B cell (primary cell): Measurements from ENCODE around the gene CNTN2. TPM values are rescaled to one million over a fixed set of nuclear protein-coding genes. Genes with fewer than 3 reads are reported as not detected.

Source experiments
- ATAC-seq: fragments of 200-7000 bp; cut with Tn5 transposase; one replicate; pipeline ENCODE4 v1.10.0; 2021; ENCODE audit warnings: low read depth, mild to moderate bottlenecking, moderate number of reproducible peaks, moderate library complexity
- CTCF ChIA-PET: fragments of 350-600 bp; sonication (Branson Sonifier 250); formaldehyde crosslinking; loops from one replicate; lab custom pipeline; 2021; ENCODE audit warnings: antibody characterized with exemption, inconsistent platforms; lab: Charles Lee
- POLR2A ChIA-PET: fragments of 350-600 bp; sonication (Branson Sonifier 250); formaldehyde crosslinking; loops from one replicate; lab custom pipeline; 2021; ENCODE audit warnings: antibody characterized with exemption; lab: Charles Lee
- DNase-seq: peaks from one replicate; pipeline ENCODE4 v3.0.0; 2013
- H2AFZ ChIP-seq: 2 replicates; pipeline ENCODE4 v1.6.1; 2012; ENCODE audit warnings: mild to moderate bottlenecking, low read depth, low read length; ENCODE audit not compliant: insufficient read depth, poor library complexity, severe bottlenecking
- H3K27ac ChIP-seq, 2 donors: 1 replicate in 1 of 2; 2 replicates in 1 of 2; pipeline ENCODE4 v1.5.1; 2012 to 2013; ENCODE audit warnings: low read length in 2 of 2, mild to moderate bottlenecking in 2 of 2, moderate library complexity in 1 of 2
- H3K27me3 ChIP-seq, 4 experiments: fragments of 200-600 bp in 1 of 4; sonication (generic) in 1 of 4; replicated peaks in 1 of 4; 1 replicate in 2 of 4; 2 replicates in 2 of 4; pipeline versions ENCODE4 v1.6.1 to v1.7.0; 2013 to 2016; ENCODE audit warnings: low read length in 3 of 4, mild to moderate bottlenecking in 2 of 4, mixed read lengths in 1 of 4, moderate library complexity in 1 of 4; ENCODE audit not compliant: insufficient read depth in 4 of 4, control insufficient read depth in 3 of 4; ENCODE audit errors: control extremely low read depth in 1 of 4
- H3K36me3 ChIP-seq, 2 experiments: replicated peaks in 1 of 2; 1 replicate in 1 of 2; 2 replicates in 1 of 2; pipeline versions ENCODE4 v1.6.1 to v1.7.1; 2013; ENCODE audit warnings: low read length in 1 of 2; ENCODE audit not compliant: insufficient read depth in 2 of 2, control insufficient read depth in 1 of 2; ENCODE audit errors: control extremely low read depth in 1 of 2, extremely low read depth in 1 of 2
- H3K4me1 ChIP-seq, 2 donors: fragments of 200-600 bp in 1 of 2; sonication (generic) in 1 of 2; 1 replicate in 1 of 2; 2 replicates in 1 of 2; pipeline versions ENCODE4 v1.5.1 to v1.6.1; 2013 to 2017; ENCODE audit warnings: low read length in 2 of 2; ENCODE audit not compliant: control insufficient read depth in 2 of 2, insufficient read depth in 2 of 2
- H3K4me2 ChIP-seq: replicated peaks from 2 replicates; pipeline ENCODE3; 2012; ENCODE audit warnings: mild to moderate bottlenecking, low read depth, low read length; ENCODE audit not compliant: poor library complexity, severe bottlenecking
- H3K4me3 ChIP-seq, 5 experiments: fragments of 200-600 bp in 1 of 5; sonication (generic) in 1 of 5; 1 replicate in 3 of 5; 2 replicates in 2 of 5; pipeline versions ENCODE4 v1.5.1 to v1.7.0; 2011 to 2016; ENCODE audit warnings: low read length in 4 of 5, mild to moderate bottlenecking in 4 of 5, low read depth in 2 of 5, control low read depth in 1 of 5, moderate library complexity in 1 of 5; ENCODE audit not compliant: insufficient read depth in 1 of 5; ENCODE audit errors: control extremely low read depth in 1 of 5, extremely low read depth in 1 of 5
- H3K79me2 ChIP-seq: fragments of 200-600 bp; sonication (generic); one replicate; pipeline ENCODE4 v1.6.0; 2016; ENCODE audit warnings: low read length; ENCODE audit not compliant: control insufficient read depth, insufficient read depth
- H3K9ac ChIP-seq: fragments of 200-600 bp; sonication (generic); 2 replicates; pipeline ENCODE4 v1.6.1; 2017; ENCODE audit warnings: mild to moderate bottlenecking, low read length, moderate library complexity
- H3K9me3 ChIP-seq, 3 donors: one replicate each; pipeline versions ENCODE4 v1.6.1 to v1.7.1; 2013; ENCODE audit warnings: low read length in 2 of 3; ENCODE audit not compliant: control insufficient read depth in 2 of 3, insufficient read depth in 1 of 3; ENCODE audit errors: control extremely low read depth in 1 of 3
- H4K20me1 ChIP-seq: 2 replicates; pipeline ENCODE4 v1.6.0; 2012; ENCODE audit warnings: mild to moderate bottlenecking, low read length; ENCODE audit not compliant: insufficient read depth, control insufficient read depth, poor library complexity, severe bottlenecking
- H3K27ac Mint-ChIP-seq: one replicate; pipeline ENCODE4 v1.8.0; 2021; ENCODE audit warnings: mixed read lengths
- H3K27me3 Mint-ChIP-seq: one replicate; pipeline ENCODE4 v1.8.0; 2021; ENCODE audit warnings: mixed read lengths
- H3K4me1 Mint-ChIP-seq: one replicate; pipeline ENCODE4 v1.8.0; 2021; ENCODE audit warnings: mixed read lengths
- H3K4me3 Mint-ChIP-seq: one replicate; pipeline ENCODE4 v1.8.0; 2021; ENCODE audit warnings: mixed read lengths
- H3K9me3 Mint-ChIP-seq: one replicate; pipeline ENCODE4 v1.8.0; 2022; ENCODE audit warnings: mixed read lengths; ENCODE audit not compliant: insufficient read depth
- EZH2 ChIP-seq: IDR thresholded peaks from 2 replicates; pipeline ENCODE4 v1.6.1; 2012; ENCODE audit warnings: borderline replicate concordance, low read depth, mild to moderate bottlenecking, moderate library complexity, low read length; ENCODE audit not compliant: insufficient read depth, poor library complexity, severe bottlenecking
- WGBS: methylation state at CpG from one replicate; pipeline ENCODE4 v1.1.5; 2013; ENCODE audit warnings: missing lambda C conversion rate; ENCODE audit not compliant: insufficient coverage; 5-methylcytosine and 5-hydroxymethylcytosine counted together
- intact Hi-C: fragments of 100-400 bp; cut with micrococcal nuclease; formaldehyde crosslinking; loops from one replicate; pipeline ENCODE4 v1.10.0; 2022
- polyA plus RNA-seq: library from polyadenylated mRNA; depleted of rRNA; stranded (reverse); fragments of >200 nt; gene quantifications from 2 replicates; pipeline ENCODE4 v1.2.3, GENCODE V29; 2012
- total RNA-seq, 2 donors: library from RNA; stranded (reverse); fragments of 120-200 nt in 1 of 2; gene quantifications; 1 replicate in 1 of 2; 2 replicates in 1 of 2; pipeline versions ENCODE4 v1.2.3 to v1.2.4, GENCODE V29; 2013 to 2022
- TF ChIP-seq, protein P1 (sequence below): fragments of 200-600 bp; IDR thresholded peaks from one replicate; pipeline ENCODE4 v1.8.0; 2022; ENCODE audit warnings: antibody characterized with exemption, mild to moderate bottlenecking

The CNTN2 gene
- total and polyA plus RNA-seq, 2 donors (not counting 1 experiment from before 2014, with no cell fraction given): not detected

DNA sequence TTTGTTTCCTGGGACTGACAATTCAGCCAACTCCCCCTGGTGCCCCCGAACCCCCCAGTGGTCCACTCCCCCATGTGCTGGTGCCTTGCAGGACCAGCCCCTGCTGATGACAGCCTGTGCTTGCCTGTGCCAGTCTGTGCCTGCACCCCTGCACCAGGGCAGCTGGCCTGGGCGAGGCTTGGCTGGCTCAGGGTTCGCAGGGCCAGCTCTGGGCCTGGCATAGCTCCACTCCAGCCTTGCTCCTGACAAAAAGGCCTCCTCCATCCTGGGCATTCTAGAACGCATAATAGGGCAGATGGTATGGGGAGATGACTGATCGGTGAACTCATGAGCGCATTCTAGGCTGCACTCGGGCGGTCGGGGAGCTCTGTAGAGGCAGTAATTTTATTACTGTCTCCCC is 5.4 kb downstream of the CNTN2 start:
- WGBS: 92% methylated on average over 8 of the region's 9 CpGs
- DNase-seq: no peak

DNA sequence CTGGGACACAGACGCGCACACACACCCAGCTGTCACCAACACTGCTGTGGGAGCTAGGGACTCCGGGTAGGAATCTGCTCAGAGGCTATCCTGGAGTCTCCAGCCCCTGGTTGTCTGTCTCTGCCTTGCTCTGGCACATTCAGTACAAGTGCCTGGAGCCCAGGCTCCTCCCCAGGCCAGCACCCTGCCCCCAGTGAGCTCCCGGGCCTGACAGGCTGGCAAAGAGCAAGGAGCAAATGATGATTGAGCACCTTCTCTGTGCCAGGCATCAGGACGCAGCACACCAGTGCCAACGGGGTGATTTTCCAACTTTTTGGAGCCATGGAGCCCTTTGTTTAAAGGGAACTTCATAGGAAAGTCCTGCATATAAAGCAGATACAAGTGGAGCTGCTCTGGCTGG is 6.5 kb downstream of the CNTN2 start:
- 89% methylated on average over 6 of the region's 6 CpGs for WGBS
- no peaks in the 10 kb centered on the region for H3K4me1 Mint-ChIP-seq
- Histone ChIP-seq H3K27me3 (peaks cover 0 to 24% (median 2%) of the 10 kb centered on the region in 4 experiments), H3K36me3 (no peaks in the 10 kb centered on the region), H2AFZ (no peak overlapping the region), H3K79me2 (no peaks in the 10 kb centered on the region), H3K27ac (no peak overlapping the region), H3K9me3 (no peaks in the 10 kb centered on the region), H3K9ac (no peak overlapping the region), H3K4me1 (no peaks in the 10 kb centered on the region), H3K4me3 (no peak overlapping the region), H3K4me2 (no peak overlapping the region), H4K20me1 (no peaks in the 10 kb centered on the region)
- ChIA-PET CTCF (no interaction called here), POLR2A (no interaction called here)
- no peak overlapping the region for H3K4me3 Mint-ChIP-seq
- H3K27ac Mint-ChIP-seq: no peak overlapping the region
- peaks cover 41% of the 10 kb centered on the region for H3K27me3 Mint-ChIP-seq
- DNase-seq: no peak
- H3K9me3 Mint-ChIP-seq: no peaks in the 10 kb centered on the region
- intact Hi-C loops: no loop called here
- no peak for TF ChIP-seq EZH2
- TF ChIP-seq, protein P1, sequence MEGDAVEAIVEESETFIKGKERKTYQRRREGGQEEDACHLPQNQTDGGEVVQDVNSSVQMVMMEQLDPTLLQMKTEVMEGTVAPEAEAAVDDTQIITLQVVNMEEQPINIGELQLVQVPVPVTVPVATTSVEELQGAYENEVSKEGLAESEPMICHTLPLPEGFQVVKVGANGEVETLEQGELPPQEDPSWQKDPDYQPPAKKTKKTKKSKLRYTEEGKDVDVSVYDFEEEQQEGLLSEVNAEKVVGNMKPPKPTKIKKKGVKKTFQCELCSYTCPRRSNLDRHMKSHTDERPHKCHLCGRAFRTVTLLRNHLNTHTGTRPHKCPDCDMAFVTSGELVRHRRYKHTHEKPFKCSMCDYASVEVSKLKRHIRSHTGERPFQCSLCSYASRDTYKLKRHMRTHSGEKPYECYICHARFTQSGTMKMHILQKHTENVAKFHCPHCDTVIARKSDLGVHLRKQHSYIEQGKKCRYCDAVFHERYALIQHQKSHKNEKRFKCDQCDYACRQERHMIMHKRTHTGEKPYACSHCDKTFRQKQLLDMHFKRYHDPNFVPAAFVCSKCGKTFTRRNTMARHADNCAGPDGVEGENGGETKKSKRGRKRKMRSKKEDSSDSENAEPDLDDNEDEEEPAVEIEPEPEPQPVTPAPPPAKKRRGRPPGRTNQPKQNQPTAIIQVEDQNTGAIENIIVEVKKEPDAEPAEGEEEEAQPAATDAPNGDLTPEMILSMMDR: no peak
- ATAC-seq: no peak

More for the DNA sequence above, 5.4 kb downstream of the CNTN2 start:
- intact Hi-C loops: no loop called here
- TF ChIP-seq, protein P1: no peak
- TF ChIP-seq EZH2: no peak
- peaks cover 44% of the 10 kb centered on the region for H3K27me3 Mint-ChIP-seq
- no peaks in the 10 kb centered on the region for H3K4me1 Mint-ChIP-seq
- no peak overlapping the region for H3K9ac ChIP-seq
- no peaks in the 10 kb centered on the region for H3K36me3 ChIP-seq
- peaks cover 0 to 34% (median 3%) of the 10 kb centered on the region in 4 experiments for H3K27me3 ChIP-seq
- H3K9me3 ChIP-seq: no peaks in the 10 kb centered on the region
- H3K27ac Mint-ChIP-seq: no peak overlapping the region
- H3K4me1 ChIP-seq: no peaks in the 10 kb centered on the region
- H3K4me3 ChIP-seq: no peak overlapping the region
- no peak overlapping the region for H2AFZ ChIP-seq
- no peaks in the 10 kb centered on the region for H4K20me1 ChIP-seq
- no peak overlapping the region for H3K4me3 Mint-ChIP-seq
- POLR2A ChIA-PET: no interaction called here
- no peak for ATAC-seq
- no peak overlapping the region for H3K4me2 ChIP-seq
- no peak overlapping the region for H3K27ac ChIP-seq
- CTCF ChIA-PET: interaction anchor here (0.8 kb wide), 1 partner anchor 13 kb away, joined by 3 read pairs; no protein-coding TSS in a partner anchor
- no peaks in the 10 kb centered on the region for H3K9me3 Mint-ChIP-seq
- no peaks in the 10 kb centered on the region for H3K79me2 ChIP-seq
